Skeletal muscle cell (primary cell): Measurements from ENCODE around the gene ASH1L.
"Not testable (repeated sequence)": the region's sequence is repeated elsewhere in the genome, so short reads cannot be mapped to it uniquely, and the experiment has no call there.

ENCODE experiments used
- DNase-seq: peaks from one replicate; pipeline ENCODE4 v3.0.0-alpha.2; 2010; ENCODE audit warnings: low read depth
- H3K4me3 ChIP-seq: 2 replicates; pipeline ENCODE4 v1.5.1; 2011; ENCODE audit warnings: low read depth, mild to moderate bottlenecking, control low read depth, low read length, moderate library complexity

The ASH1L gene

DNA sequence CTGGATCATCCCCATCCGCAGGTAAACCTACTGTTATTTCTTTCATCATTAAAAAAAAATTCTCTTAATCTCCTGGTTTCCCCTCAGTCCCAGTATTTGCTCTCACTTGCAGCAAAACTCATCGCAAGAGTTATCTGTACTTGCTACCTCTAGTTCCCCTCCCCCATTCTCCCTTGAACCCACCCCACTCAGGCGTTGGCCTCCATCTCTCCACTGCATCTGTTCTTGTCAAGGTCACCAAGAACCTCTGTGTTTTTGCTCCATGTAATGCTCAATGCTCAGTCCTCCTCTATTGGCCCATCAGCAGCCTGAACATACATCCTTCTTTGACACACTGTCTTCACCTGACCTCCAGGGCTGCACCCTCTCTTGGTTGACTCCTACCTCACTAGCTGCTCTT lies 265.9 kb downstream of the ASH1L start:
- H3K4me3 ChIP-seq, result no peak overlapping the region
- DNase-seq, result no peak

GRCh38 chr1:155295942-155296267 lies 266.7 kb downstream of the ASH1L start:
- DNase-seq, result no peak
- H3K4me3 ChIP-seq, result no peak overlapping the region

DNA sequence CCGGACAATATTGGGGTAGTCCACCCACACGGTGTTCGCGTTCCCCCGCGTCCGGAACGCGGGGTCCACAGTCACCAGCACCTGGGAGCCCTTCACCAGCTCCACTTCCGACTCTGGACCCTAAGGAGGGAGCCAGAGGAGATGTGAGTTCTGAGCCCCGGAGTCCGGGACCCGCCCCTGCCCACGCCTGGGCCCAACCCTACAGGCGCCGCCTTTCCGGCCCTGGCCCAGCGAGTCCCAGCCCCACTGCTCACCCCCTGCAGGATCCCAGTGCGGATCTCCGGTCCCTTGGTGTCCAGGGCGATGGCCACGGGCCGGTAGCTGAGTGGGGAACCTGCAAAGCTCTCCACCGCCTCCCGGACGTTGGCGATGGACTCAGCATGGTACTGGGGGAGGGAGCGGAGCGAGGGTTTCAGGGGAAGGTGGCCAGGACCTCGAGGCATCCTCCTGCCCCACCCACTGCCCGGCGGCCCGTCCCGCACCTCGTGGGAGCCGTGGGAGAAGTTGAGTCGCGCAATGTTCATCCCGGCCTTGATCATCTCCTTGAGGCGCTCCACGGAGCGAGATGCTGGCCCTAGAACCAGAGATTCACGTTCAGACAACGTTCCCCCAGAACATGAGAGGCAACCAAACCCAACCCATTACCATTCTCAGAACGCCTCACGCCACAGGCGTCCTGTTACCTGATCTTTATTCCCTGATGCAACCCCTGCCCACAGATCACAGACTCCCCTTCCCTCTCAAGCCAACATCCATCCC lies 267.2 kb downstream of the ASH1L start:
- H3K4me3 ChIP-seq, result peak overlapping the region; percentile 5
- no peak for DNase-seq

GRCh38 chr1:155294520-155295182 lies 268.0 kb downstream of the ASH1L start:
- DNase-seq, result no peak
- peak overlapping the region; percentile 5 for H3K4me3 ChIP-seq

DNA sequence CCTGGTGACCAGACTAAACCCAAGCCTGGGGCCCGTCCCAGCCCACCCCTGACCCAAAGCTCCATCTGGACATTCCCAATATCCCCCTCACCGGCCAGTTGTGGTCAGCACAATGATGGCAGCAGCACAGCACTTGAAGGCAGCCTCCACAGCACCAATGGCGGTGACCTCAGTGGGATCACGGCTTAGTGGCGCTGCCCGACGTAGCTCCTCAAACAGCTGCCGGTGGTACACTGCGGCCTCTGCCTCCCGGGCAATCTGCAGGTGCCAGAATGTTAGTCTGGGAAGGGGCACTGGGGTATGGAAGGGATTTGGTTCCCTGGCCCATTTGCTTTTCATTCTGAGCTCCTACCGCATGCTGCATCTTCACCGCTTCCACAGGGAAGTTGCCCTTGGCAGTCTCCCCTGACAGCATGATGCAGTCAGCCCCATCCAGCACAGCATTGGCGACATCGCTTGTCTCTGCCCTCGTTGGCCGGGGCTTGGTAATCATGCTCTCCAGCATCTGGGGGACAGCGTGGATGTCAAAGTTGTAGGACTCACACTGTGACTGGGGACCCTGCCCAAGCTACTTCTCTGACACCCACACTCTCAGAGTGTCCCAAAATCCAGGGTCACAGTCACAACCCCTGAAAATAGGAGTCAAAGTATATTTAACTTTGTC lies 269.4 kb downstream of the ASH1L start:
- no peak overlapping the region for H3K4me3 ChIP-seq
- DNase-seq, result no peak

DNA sequence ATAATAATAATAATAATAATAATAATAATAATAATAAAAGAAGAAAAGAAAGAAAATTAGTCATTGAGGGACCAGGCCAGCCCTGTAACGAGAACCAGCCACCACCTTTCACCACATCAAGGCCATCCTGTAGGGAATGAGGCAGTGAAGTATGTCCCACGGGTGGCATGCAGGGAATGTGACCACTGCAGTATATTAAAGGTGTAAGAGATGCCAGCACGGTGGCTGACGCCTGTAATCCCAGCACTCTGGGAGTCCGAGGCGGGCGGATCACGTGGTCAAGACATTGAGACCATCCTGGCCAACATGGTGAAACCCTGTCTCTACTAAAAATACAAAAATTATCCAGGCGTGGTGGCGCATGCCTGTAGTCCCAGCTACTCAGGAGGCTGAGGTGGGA lies 271.6 kb downstream of the ASH1L start:
- H3K4me3 ChIP-seq, DNase-seq: not testable (repeated sequence)

GRCh38 chr1:155287987-155288543 lies 274.5 kb downstream of the ASH1L start:
- no peak overlapping the region for H3K4me3 ChIP-seq
- no peak for DNase-seq

DNA sequence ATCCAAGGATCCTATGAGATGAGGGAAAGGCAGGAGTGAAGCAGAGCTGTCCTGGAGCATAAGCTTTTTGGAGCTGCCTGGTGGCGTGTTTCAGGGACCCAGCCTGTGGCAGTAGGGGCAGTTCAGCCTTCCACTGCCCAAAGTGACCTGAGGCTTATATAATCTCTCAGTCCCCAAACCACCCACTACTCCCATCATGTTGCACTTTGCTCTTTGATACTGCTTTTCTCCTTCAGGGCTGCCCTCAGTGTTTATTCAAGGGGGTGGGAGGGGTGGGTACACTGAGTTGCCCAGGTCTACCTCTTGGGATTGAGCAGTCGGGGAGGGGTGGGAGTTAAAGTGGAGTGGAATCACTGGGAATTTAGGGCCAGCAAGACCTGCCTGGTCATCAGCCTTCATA lies 276.1 kb downstream of the ASH1L start:
- H3K4me3 ChIP-seq, result no peak overlapping the region
- DNase-seq, result no peak

DNA sequence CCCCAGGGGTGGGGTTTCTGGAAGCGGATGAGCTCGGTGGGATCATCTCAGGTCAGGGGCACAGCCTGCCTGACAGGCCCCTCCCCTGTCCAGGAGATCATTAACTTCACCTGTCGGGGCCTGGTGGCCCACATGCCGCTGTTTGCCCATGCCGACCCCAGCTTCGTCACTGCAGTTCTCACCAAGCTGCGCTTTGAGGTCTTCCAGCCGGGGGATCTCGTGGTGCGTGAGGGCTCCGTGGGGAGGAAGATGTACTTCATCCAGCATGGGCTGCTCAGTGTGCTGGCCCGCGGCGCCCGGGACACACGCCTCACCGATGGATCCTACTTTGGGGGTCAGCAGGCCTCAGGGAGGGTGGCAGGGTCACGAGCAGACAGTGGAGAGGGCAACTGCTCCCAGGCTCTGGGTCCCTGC lies 277.0 kb downstream of the ASH1L start:
- DNase-seq, result no peak
- no peak overlapping the region for H3K4me3 ChIP-seq
